ENCODE data around the gene WDSUB1.

Gene WDSUB1

GRCh38 chr2:159224061-159224813 is 62.3 kb downstream of the WDSUB1 start:
- TF ChIP-seq GATA2 (IDR thresholded peaks at IDR 0.05; ENCODE audit: low read depth, low read length) = no peak
- no peak for TF ChIP-seq GATA3 (IDR thresholded peaks at IDR 0.05; ENCODE audit: low read depth, low read length)

GRCh38 chr2:159219394-159219998 is 67.0 kb downstream of the WDSUB1 start:
- no peak for TF ChIP-seq GATA2 (IDR thresholded peaks at IDR 0.05; ENCODE audit: low read depth, low read length)
- no peak for TF ChIP-seq GATA3 (IDR thresholded peaks at IDR 0.05; ENCODE audit: low read depth, low read length)

GRCh38 chr2:159218389-159218788 is 68.1 kb downstream of the WDSUB1 start:
- no peak for TF ChIP-seq GATA2 (IDR thresholded peaks at IDR 0.05; ENCODE audit: low read depth, low read length)
- no peak for TF ChIP-seq GATA3 (IDR thresholded peaks at IDR 0.05; ENCODE audit: low read depth, low read length)

- no peak for TF ChIP-seq GATA3 (IDR thresholded peaks at IDR 0.05; ENCODE audit: low read depth, low read length)
- TF ChIP-seq GATA2 (IDR thresholded peaks at IDR 0.05; ENCODE audit: low read depth, low read length) = no peak
These were observed 68.8 kb downstream of the WDSUB1 start for GRCh38 chr2:159217676-159218075.

GRCh38 chr2:159215116-159215515 is 71.4 kb downstream of the WDSUB1 start:
- TF ChIP-seq GATA3 (IDR thresholded peaks at IDR 0.05; ENCODE audit: low read depth, low read length) (no peak), GATA2 (IDR thresholded peaks at IDR 0.05; ENCODE audit: low read depth, low read length) (no peak)

- no peak for TF ChIP-seq GATA3 (IDR thresholded peaks at IDR 0.05; ENCODE audit: low read depth, low read length)
- no peak for TF ChIP-seq GATA2 (IDR thresholded peaks at IDR 0.05; ENCODE audit: low read depth, low read length)
These were observed 72.1 kb downstream of the WDSUB1 start for GRCh38 chr2:159214325-159214865.

GRCh38 chr2:159213296-159213695 is 73.2 kb downstream of the WDSUB1 start:
- no peak for TF ChIP-seq GATA2 (IDR thresholded peaks at IDR 0.05; ENCODE audit: low read depth, low read length)
- TF ChIP-seq GATA3 (IDR thresholded peaks at IDR 0.05; ENCODE audit: low read depth, low read length) = no peak

- TF ChIP-seq GATA2 (IDR thresholded peaks at IDR 0.05; ENCODE audit: low read depth, low read length) (no peak), GATA3 (IDR thresholded peaks at IDR 0.05; ENCODE audit: low read depth, low read length) (no peak)
These were observed 74.8 kb downstream of the WDSUB1 start for GRCh38 chr2:159211447-159212396.

- no peak for TF ChIP-seq GATA2 (IDR thresholded peaks at IDR 0.05; ENCODE audit: low read depth, low read length)
- no peak for TF ChIP-seq GATA3 (IDR thresholded peaks at IDR 0.05; ENCODE audit: low read depth, low read length)
These were observed 76.9 kb downstream of the WDSUB1 start for GRCh38 chr2:159209341-159210306.

GRCh38 chr2:159208438-159208837 is 78.1 kb downstream of the WDSUB1 start:
- TF ChIP-seq GATA3 (IDR thresholded peaks at IDR 0.05; ENCODE audit: low read depth, low read length) (no peak), GATA2 (IDR thresholded peaks at IDR 0.05; ENCODE audit: low read depth, low read length) (no peak)

GRCh38 chr2:159206736-159207380 is 79.6 kb downstream of the WDSUB1 start:
- TF ChIP-seq GATA3 (IDR thresholded peaks at IDR 0.05; ENCODE audit: low read depth, low read length) = no peak
- no peak for TF ChIP-seq GATA2 (IDR thresholded peaks at IDR 0.05; ENCODE audit: low read depth, low read length)

GRCh38 chr2:159204381-159205144 is 81.9 kb downstream of the WDSUB1 start:
- TF ChIP-seq GATA3 (IDR thresholded peaks at IDR 0.05; ENCODE audit: low read depth, low read length) = no peak
- no peak for TF ChIP-seq GATA2 (IDR thresholded peaks at IDR 0.05; ENCODE audit: low read depth, low read length)
